Endothelial cell of hepatic sinusoid (primary cell): Measurements from ENCODE around the gene VAT1.
"Not testable (repeated sequence)": the region's sequence is repeated elsewhere in the genome, so short reads cannot be mapped to it uniquely, and the experiment has no call there.

Experiments used
- in situ Hi-C: cut with HindIII; loops from 2 replicates; pipeline ENCODE4 v1.10.0; 2017; ENCODE audit warnings: low sequenced_read_pairs

The VAT1 gene

DNA sequence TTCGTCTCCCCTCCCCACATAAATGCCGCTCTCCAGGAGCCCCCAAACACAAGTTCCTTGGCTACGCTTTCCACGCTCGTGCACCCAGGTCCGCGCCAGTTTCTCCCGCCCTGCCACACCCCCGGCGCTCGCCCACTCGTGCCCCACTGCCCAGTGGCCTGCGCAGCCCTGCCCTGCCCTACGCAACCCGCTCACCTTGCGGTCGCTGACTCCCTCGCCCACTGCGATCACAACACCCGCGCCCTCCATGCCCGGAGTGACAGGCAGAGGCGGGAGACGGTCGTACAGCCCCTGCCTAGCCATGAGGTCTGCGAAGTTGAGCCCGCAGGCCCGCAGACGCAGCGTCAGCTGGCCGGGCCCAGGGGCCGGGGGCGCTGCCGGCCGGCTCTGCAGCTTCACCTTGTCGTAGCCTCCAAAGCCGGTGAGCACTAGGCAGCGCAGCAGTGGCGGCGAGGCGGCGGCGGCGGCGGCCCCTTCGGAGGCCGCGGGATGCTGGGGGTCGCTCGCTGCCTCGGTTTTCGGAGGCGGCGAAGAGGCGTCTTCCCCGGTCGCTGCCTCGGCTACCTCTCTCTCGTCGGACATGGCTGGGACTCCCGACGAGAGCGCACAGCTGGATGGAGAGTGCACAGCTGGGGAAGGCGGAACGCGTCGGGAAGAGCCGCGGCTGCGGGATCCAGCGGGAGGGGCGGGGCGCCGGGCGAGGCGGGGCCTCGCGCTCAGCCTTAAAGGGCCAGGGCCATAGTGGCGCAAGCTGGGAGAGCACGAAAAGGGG, at the start of gene VAT1:
TSS of gene VAT1 (minus strand) at position 645 of the 772 bp plus-strand sequence. CDS start at position 582, 63 bp downstream.
- in situ Hi-C loops, result no loop called here

DNA sequence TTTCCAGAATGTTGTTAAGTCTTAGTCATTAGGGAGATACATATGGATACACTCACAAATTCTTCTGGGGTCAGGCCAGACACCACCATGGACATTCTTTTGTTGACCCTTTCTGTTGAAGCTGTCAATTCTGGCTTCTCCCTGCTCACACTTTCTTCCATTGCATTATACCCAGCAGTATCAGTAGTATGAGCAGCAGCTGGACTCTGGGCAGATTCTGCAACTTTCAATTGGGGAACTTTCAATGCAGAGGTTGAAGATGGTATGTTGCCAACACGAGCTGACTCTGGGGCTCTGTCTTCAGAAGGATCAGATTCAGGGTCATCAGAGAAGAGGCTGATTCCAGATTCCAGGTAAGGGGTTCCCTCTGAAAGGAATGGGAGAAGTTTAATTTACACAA, 48.7 kb upstream of the VAT1 start:
- in situ Hi-C loops, result no loop called here

DNA sequence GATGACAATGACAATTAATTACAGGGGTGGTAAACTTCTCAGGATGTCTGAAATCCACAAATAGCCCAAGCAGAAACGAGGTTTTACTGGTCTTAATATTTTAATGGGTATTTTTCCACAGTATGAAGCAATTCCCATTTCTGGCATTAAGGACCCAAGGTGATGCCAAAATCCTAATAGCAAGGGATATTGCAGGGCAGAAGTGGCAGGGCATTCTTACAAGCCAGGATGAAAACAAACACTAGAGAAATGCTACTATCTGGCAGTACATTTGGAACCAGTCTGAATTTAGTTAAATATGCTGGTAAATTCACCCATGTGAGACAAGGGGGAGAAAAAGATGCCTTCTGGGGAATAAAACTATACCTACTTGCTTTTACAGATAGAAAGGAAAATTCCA, 48.1 kb upstream of the VAT1 start:
- in situ Hi-C loops, result no loop called here

DNA sequence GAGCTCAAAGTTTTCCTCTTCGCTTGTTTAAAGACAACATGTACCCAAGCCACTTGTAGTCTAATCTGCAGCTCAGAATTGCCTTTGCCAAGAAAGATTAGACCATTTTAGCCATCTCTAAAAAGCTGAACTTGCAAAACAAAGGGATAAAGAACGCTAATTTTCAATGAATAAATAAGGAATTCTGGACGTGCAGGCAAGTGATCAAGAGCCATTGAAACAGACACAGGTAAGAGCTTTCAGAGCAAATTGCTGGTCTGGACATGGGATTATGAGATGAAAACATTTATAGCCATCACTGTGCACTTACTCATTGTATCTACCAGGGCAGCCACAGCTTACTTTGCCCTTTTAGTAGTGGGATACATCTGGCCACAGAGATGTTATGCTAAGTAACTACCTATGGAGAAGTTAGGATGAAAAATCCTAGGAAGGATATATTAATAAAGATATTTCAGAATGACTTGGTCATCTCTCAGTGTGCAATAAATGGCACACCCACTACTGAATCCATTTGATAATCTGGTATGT, 47.2 kb upstream of the VAT1 start:
- in situ Hi-C loops, result no loop called here

GRCh38 chr17:43068570-43069367, 46.6 kb upstream of the VAT1 start:
- in situ Hi-C loops, result no loop called here

DNA sequence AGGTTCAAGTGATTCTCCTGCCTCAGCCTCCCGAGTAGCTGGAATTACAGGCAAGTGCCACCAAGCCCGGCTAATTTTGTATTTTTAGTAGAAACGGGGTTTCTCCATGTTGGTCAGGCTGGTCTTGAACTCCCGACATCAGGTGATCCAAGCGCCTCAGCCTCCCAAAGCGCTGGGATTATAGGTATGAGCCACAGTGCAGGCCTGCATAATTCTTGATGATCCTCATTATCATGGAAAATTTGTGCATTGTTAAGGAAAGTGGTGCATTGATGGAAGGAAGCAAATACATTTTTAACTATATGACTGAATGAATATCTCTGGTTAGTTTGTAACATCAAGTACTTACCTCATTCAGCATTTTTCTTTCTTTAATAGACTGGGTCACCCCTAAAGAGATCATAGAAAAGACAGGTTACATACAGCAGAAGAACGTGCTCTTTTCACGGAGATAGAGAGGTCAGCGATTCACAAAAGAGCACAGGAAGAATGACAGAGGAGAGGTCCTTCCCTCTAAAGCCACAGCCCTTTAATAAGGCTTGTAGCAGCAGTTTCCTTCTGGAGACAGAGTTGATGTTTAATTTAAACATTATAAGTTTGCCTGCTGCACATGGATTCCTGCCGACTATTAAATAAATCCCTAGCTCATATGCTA, 40.9 kb upstream of the VAT1 start:
- in situ Hi-C loops, result no loop called here

GRCh38 chr17:43056051-43056450, 33.9 kb upstream of the VAT1 start:
- in situ Hi-C loops, result no loop called here

GRCh38 chr17:43053008-43053407, 30.8 kb upstream of the VAT1 start:
- in situ Hi-C loops, result not testable (repeated sequence)

DNA sequence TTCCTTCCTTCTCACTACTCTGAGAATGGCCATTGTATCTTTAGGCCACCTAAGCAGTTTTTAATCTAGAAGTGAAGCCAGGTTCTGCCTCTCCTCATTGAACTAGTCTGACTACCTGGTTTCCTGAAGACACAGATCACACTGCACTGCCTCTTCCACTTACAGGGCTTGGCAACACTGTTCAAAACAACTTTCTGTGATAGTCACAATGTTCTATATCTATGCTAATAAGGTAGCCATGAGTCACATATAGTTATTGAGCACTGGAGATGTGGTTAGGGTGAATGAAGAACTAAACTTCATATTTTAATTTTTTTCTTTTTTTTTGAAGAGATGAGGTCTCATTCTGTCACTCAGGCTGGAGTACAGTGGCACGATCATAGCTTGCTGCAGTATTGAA, 29.8 kb upstream of the VAT1 start:
- in situ Hi-C loops, result no loop called here

DNA sequence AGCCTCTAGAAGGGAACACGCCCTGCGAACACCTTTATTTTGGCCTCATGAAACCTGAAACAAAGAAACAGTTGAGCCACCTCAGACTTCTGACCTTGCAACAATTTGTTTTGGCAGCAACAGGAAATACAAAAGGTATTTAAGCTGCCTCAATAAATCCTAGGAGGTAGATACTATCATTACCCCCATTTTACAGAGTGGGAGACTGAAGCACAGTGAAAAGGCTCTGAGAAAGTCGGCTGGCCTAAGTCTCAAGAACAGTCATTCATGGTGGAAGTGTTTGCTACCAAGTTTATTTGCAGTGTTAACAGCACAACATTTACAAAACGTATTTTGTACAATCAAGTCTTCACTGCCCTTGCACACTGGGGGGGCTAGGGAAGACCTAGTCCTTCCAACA, 21.8 kb upstream of the VAT1 start:
- in situ Hi-C loops, result no loop called here

GRCh38 chr17:43043307-43043706, 21.1 kb upstream of the VAT1 start:
- in situ Hi-C loops, result no loop called here

DNA sequence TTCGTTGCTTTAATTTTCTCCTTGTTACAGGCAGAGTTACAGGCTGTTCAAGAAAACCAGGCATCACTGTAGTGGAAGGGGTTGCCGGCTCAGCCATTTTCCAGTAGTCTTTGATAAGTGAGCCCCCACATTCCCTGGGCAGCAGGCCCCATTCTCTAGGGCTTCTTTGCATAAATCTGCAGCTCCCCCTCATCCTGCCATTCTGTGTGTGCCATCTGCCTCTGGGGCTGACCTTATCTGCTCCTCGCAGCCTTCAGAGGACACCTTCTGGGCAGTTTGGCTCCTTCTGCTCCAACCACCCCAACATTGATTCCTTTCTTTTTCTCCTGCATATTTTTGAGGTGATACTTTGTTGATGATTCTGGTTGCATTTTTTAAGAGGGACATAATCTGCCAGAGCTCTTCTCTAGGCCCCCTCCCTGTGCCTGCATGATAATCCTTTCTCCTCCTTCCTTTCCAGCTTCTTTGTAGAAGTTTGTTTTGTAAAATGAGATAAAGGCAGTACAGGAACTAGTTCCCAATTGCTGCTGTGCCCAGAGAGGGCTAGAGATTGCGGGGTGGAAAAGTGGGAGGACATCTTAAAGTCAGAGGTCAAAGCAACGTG, 19.9 kb upstream of the VAT1 start:
- in situ Hi-C loops, result no loop called here

DNA sequence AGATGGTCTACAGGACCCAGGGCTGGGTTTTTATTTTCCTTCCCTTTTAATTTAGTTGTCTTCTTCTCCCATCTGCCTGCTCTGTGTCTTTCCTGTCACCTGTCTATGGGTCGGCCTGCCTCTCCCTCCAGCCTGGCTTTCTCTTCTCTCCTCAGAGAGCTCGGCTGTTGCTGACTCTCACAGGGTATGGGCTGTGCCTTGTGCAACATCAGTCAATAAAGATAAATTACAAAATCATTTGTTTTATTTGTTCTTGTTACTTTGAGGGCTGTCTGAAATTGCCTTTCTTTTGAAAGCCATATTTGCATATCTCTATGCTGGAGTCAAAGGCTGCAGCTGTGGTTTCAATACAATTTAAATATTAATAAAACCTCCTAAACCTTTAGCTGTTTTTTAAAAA, 18.5 kb upstream of the VAT1 start:
- in situ Hi-C loops, result no loop called here

GRCh38 chr17:43039646-43040045, 17.5 kb upstream of the VAT1 start:
- in situ Hi-C loops, result no loop called here

- in situ Hi-C loops, result loop anchor here (5.0 kb wide), 2 partner anchors 52 to 82 kb away; no protein-coding TSS in a partner anchor
These were observed 12.7 kb upstream of the VAT1 start for GRCh38 chr17:43034894-43035293.

DNA sequence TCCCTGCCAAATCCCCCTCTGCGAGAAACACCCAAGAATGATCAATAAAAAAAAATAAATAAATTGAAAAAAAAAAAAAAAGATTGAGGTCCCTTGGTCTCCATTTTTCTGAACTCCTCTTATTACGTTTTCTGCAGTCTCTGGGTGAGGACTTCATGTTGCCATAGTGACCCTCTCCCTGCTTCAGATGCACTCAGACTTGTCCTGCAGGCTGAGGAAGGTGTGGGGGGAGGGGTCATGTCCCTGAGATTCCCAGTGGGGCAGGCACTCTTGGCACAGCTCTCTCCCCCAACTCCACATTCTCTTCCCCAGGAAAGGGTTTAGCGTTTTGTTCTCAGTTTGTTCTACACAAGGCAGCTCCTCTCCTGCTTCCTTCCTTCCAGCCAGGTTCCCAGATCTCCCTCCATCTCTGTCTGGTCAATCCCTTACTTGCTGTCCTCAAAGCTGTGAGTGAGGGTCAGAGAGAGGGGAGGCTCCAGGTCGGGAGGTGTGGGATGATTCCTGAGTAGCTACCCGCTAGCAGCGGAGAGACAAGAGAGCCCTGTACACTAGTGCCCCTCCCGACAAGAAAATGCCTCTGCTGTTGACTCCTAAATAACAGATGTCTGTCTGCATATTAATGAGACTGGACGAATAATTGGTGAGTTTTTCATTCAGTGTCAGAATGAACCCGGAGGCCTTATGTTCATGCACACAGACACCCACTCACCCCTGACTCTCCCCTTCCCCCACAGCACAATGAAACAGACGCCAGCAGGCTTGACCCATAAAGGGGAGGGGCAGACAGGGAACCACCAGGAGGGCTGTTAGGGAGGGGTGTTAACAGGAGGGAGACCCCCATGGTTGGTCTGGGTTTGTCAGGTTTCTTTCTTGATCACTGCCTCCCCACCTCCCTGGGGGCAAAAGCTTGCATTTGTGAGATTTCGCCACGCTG, 12.0 kb upstream of the VAT1 start:
- in situ Hi-C loops, result loop anchor here (5.0 kb wide), 2 partner anchors 53 to 83 kb away; no protein-coding TSS in a partner anchor

GRCh38 chr17:43031666-43032065, 9.5 kb upstream of the VAT1 start:
- in situ Hi-C loops, result loop anchor here (5.0 kb wide), 2 partner anchors 56 to 86 kb away; no protein-coding TSS in a partner anchor

DNA sequence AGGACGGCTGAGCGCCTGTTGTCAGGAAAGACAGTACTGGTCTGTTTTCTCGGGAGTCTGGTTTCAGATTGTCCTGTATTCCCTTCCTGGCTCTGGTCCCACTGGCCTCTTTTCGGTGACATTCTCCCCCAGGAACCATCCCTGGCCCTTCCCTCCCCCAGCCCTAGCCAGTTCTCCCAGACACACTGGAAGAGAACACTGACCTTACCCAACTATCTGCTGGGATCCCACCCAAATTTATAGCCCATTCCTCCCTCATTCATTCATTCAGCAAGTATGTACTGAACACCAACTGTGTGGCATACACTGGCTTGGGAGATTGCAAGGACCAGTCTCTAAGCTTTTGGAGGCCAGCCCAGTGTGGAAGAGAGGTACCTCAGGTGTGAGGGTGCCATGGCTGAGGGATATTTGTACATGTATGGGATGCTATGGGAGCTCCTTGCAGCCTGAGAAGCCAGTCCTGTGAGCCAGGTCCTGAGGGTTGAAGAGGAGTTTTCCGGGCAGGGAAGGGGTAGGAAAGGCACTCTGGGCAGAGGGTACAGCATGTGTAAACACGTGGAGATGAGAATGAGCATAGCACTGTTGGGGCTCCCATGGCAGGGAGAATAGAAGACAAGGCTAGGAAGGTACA, 8.1 kb upstream of the VAT1 start:
- in situ Hi-C loops, result loop anchor here (5.0 kb wide), 2 partner anchors 57 to 87 kb away; no protein-coding TSS in a partner anchor

DNA sequence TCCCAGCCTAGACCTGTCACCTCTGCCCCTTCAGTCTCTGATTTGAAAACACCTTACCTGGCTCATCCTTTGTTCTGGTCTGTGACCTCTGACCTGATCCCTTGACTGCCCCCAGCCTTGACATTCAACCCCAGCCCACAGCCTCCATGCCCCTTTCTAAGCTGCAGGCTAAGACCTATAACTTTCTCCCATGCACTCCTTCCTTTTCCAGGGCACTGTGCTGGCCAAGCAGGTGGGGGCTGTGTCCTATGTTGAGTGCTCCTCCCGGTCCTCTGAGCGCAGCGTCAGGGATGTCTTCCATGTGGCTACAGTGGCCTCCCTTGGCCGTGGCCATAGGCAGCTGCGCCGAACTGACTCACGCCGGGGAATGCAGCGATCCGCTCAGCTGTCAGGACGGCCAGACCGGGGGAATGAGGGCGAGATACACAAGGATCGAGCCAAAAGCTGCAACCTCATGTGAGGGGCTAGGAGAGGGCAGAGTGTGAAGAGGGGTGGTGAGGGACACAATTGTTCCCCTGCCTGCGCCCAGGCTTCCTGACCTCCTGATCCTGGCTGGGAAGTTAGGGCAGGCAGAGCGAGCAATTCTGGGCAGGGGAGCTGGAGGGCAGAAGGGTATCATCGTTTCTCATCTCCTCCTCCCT, 6.2 kb upstream of the VAT1 start:
- in situ Hi-C loops, result no loop called here
